IPS-20b (cell line): Measurements from ENCODE around the gene RHOT1.
"Not testable (repeated sequence)": the region's sequence is repeated elsewhere in the genome, so short reads cannot be mapped to it uniquely, and the experiment has no call there.

Experiments used
- H3K27ac ChIP-seq: one replicate; pipeline ENCODE4 v1.5.1; 2013; ENCODE audit warnings: low read length
- H3K27me3 ChIP-seq: 2 replicates; pipeline ENCODE4 v1.6.1; 2013; ENCODE audit warnings: mild to moderate bottlenecking, low read length, inconsistent platforms; ENCODE audit not compliant: insufficient read depth
- H3K36me3 ChIP-seq: 2 replicates; pipeline ENCODE4 v1.6.1; 2013; ENCODE audit warnings: low read depth, mild to moderate bottlenecking, inconsistent platforms, low read length, moderate library complexity; ENCODE audit not compliant: insufficient read depth
- H3K4me1 ChIP-seq: 2 replicates; pipeline ENCODE4 v1.6.1; 2013; ENCODE audit warnings: mild to moderate bottlenecking, control low read depth, inconsistent platforms, low read length, moderate library complexity; ENCODE audit not compliant: insufficient read depth
- H3K4me3 ChIP-seq: 2 replicates; pipeline ENCODE4 v1.5.1; 2013; ENCODE audit warnings: mild to moderate bottlenecking, low read length, inconsistent platforms
- H3K9ac ChIP-seq: 2 replicates; pipeline ENCODE4 v1.6.1; 2013; ENCODE audit warnings: low read depth, mild to moderate bottlenecking, inconsistent platforms, low read length, moderate library complexity
- H3K9me3 ChIP-seq: 2 replicates; pipeline ENCODE4 v1.6.1; 2013; ENCODE audit warnings: mild to moderate bottlenecking, low read depth, low read length, inconsistent platforms; ENCODE audit not compliant: insufficient read depth

Gene RHOT1

GRCh38 chr17:32125848-32126153 lies 16.5 kb upstream of the RHOT1 start:
- Histone ChIP-seq H3K36me3 (no peaks in the 10 kb centered on the region), H3K27me3 (no peaks in the 10 kb centered on the region), H3K27ac (no peak overlapping the region), H3K9me3 (no peaks in the 10 kb centered on the region), H3K4me1 (no peaks in the 10 kb centered on the region; the same call in none of the 2 replicates), H3K9ac (no peak overlapping the region), H3K4me3 (no peak overlapping the region)

- Histone ChIP-seq H3K9me3 (no peaks in the 10 kb centered on the region), H3K4me1 (no peaks in the 10 kb centered on the region; the same call in none of the 2 replicates), H3K9ac (no peak overlapping the region), H3K27ac (no peak overlapping the region), H3K36me3 (no peaks in the 10 kb centered on the region), H3K4me3 (no peak overlapping the region), H3K27me3 (no peaks in the 10 kb centered on the region)
These were observed 16.0 kb upstream of the RHOT1 start for GRCh38 chr17:32126325-32126724.

- Histone ChIP-seq H3K36me3 (no peaks in the 10 kb centered on the region), H3K4me1 (no peaks in the 10 kb centered on the region; the same call in none of the 2 replicates), H3K4me3 (peak overlapping the region; percentile 87; the same call in 1 of the 2 replicates), H3K9me3 (no peaks in the 10 kb centered on the region), H3K27me3 (no peaks in the 10 kb centered on the region), H3K27ac (no peak overlapping the region), H3K9ac (no peak overlapping the region; the same call in 1 of the 2 replicates)
These were observed 15.6 kb upstream of the RHOT1 start for GRCh38 chr17:32126746-32127145.

GRCh38 chr17:32127158-32127897 lies 15.0 kb upstream of the RHOT1 start:
- Histone ChIP-seq H3K27ac (peak overlapping the region; percentile 11), H3K9ac (peak overlapping the region; percentile 81; the same call in 1 of the 2 replicates), H3K9me3 (no peaks in the 10 kb centered on the region), H3K4me3 (peak overlapping the region; percentile 87), H3K36me3 (no peaks in the 10 kb centered on the region), H3K27me3 (no peaks in the 10 kb centered on the region), H3K4me1 (no peaks in the 10 kb centered on the region; the same call in none of the 2 replicates)

- not testable (repeated sequence) for H3K27ac ChIP-seq, H3K4me1 ChIP-seq, H3K9me3 ChIP-seq, H3K27me3 ChIP-seq, H3K36me3 ChIP-seq
- peak overlapping the region; percentile 87; the same call in 1 of the 2 replicates for H3K4me3 ChIP-seq
- 0 out of 2 replicates have a peak overlapping the region, but pooled peaks have one; percentile 20 for H3K9ac ChIP-seq
These were observed 13.8 kb upstream of the RHOT1 start for GRCh38 chr17:32128470-32128869.

GRCh38 chr17:32135497-32136117 lies 6.7 kb upstream of the RHOT1 start:
- not testable (repeated sequence) for H3K27ac ChIP-seq, H3K36me3 ChIP-seq, H3K9ac ChIP-seq, H3K4me1 ChIP-seq, H3K4me3 ChIP-seq, H3K27me3 ChIP-seq
- peaks cover 12% of the 10 kb centered on the region; the same call in 1 of the 2 replicates for H3K9me3 ChIP-seq

- Histone ChIP-seq H3K9ac (no peak overlapping the region), H3K27ac (no peak overlapping the region), H3K4me1 (peaks cover 6% of the 10 kb centered on the region), H3K27me3 (no peaks in the 10 kb centered on the region), H3K9me3 (peaks cover 12% of the 10 kb centered on the region; the same call in 1 of the 2 replicates), H3K4me3 (no peak overlapping the region), H3K36me3 (no peaks in the 10 kb centered on the region)
These were observed 5.4 kb upstream of the RHOT1 start for GRCh38 chr17:32136856-32137255.

GRCh38 chr17:32139504-32139903 lies 2.8 kb upstream of the RHOT1 start:
- H3K27me3 ChIP-seq, H3K4me3 ChIP-seq, H3K9ac ChIP-seq, H3K27ac ChIP-seq, H3K36me3 ChIP-seq, H3K9me3 ChIP-seq: not testable (repeated sequence)
- H3K4me1 ChIP-seq, result peaks cover 12% of the 10 kb centered on the region

GRCh38 chr17:32141258-32141657 lies 1.0 kb upstream of the RHOT1 start:
- Histone ChIP-seq H3K36me3 (no peaks in the 10 kb centered on the region), H3K27ac (no peak overlapping the region), H3K27me3 (no peaks in the 10 kb centered on the region), H3K4me3 (peak overlapping the region; percentile 96), H3K9ac (peak overlapping the region; percentile 63; the same call in 1 of the 2 replicates), H3K9me3 (no peaks in the 10 kb centered on the region), H3K4me1 (peaks cover 12% of the 10 kb centered on the region)

- Histone ChIP-seq H3K9ac (peak overlapping the region; percentile 63; the same call in 1 of the 2 replicates), H3K36me3 (no peaks in the 10 kb centered on the region), H3K9me3 (no peaks in the 10 kb centered on the region), H3K27ac (peak overlapping the region; percentile 1), H3K4me1 (peaks cover 12% of the 10 kb centered on the region), H3K4me3 (peak overlapping the region; percentile 96), H3K27me3 (no peaks in the 10 kb centered on the region)
These were observed 644 bp upstream of the RHOT1 start for GRCh38 chr17:32141679-32142037.

- Histone ChIP-seq H3K9me3 (no peaks in the 10 kb centered on the region), H3K27ac (peak overlapping the region; percentile 79), H3K4me3 (peak overlapping the region; percentile 99), H3K9ac (peak overlapping the region; percentile 88), H3K27me3 (no peaks in the 10 kb centered on the region), H3K36me3 (no peaks in the 10 kb centered on the region), H3K4me1 (peaks cover 12% of the 10 kb centered on the region)
These were observed 690 bp downstream of the RHOT1 start for GRCh38 chr17:32142857-32143526.

- Histone ChIP-seq H3K9me3 (no peaks in the 10 kb centered on the region), H3K36me3 (no peaks in the 10 kb centered on the region), H3K4me1 (peaks cover 12% of the 10 kb centered on the region), H3K27me3 (no peaks in the 10 kb centered on the region), H3K27ac (no peak overlapping the region), H3K9ac (peak overlapping the region; percentile 88; the same call in 1 of the 2 replicates), H3K4me3 (peak overlapping the region; percentile 99)
These were observed 1.2 kb downstream of the RHOT1 start for GRCh38 chr17:32143527-32143870.
